CD14-positive monocyte (primary cell): ENCODE results near the gene GLB1L2. TPM values are rescaled to one million over a fixed set of nuclear protein-coding genes. Genes with fewer than 3 reads are reported as not detected.
A peak's percentile ranks its signal among the peaks of the same experiment; 100 is the strongest.

Experiments used
- DNase-seq, 3 donors: peaks; one replicate each; pipeline ENCODE4 v3.0.0-alpha.2; 2011 to 2022
- H2AFZ ChIP-seq: 2 replicates; pipeline ENCODE4 v1.6.0; 2012; ENCODE audit warnings: mild to moderate bottlenecking, low read depth, low read length, inconsistent platforms; ENCODE audit not compliant: insufficient read depth, poor library complexity, severe bottlenecking
- H3K27ac ChIP-seq, 2 donors: 1 replicate in 1 of 2; 2 replicates in 1 of 2; pipeline ENCODE4 v1.5.1; 2012 to 2013; ENCODE audit warnings: low read length in 2 of 2, control low read depth in 1 of 2, inconsistent platforms in 1 of 2, low read depth in 1 of 2, mild to moderate bottlenecking in 1 of 2
- H3K27me3 ChIP-seq, 2 donors: one replicate each; pipeline versions ENCODE4 v1.6.0 to v1.6.1; 2011 to 2013; ENCODE audit warnings: low read length in 2 of 2; ENCODE audit not compliant: control insufficient read depth in 2 of 2, insufficient read depth in 2 of 2
- H3K36me3 ChIP-seq, 2 donors: replicated peaks in 1 of 2; 1 replicate in 1 of 2; 2 replicates in 1 of 2; pipeline versions ENCODE4 v1.5.1 to v1.6.1; 2012 to 2013; ENCODE audit warnings: low read length in 2 of 2, control low read depth in 1 of 2, inconsistent platforms in 1 of 2, mild to moderate bottlenecking in 1 of 2; ENCODE audit not compliant: insufficient read depth in 2 of 2, control insufficient read depth in 1 of 2
- H3K4me1 ChIP-seq, 2 donors: 1 replicate in 1 of 2; 2 replicates in 1 of 2; pipeline versions ENCODE4 v1.5.1 to v1.6.1; 2012 to 2013; ENCODE audit warnings: low read length in 2 of 2, control low read depth in 1 of 2, inconsistent platforms in 1 of 2, mild to moderate bottlenecking in 1 of 2, moderate library complexity in 1 of 2; ENCODE audit not compliant: insufficient read depth in 2 of 2, control insufficient read depth in 1 of 2
- H3K4me2 ChIP-seq: replicated peaks from 2 replicates; pipeline ENCODE3; 2012; ENCODE audit warnings: low read length, moderate library complexity, mild to moderate bottlenecking; ENCODE audit not compliant: poor library complexity, severe bottlenecking; ENCODE audit errors: extremely low read depth
- H3K4me3 ChIP-seq, 3 experiments: fragments of 200-600 bp in 1 of 3; sonication (generic) in 1 of 3; replicated peaks in 1 of 3; 1 replicate in 2 of 3; 2 replicates in 1 of 3; pipeline ENCODE4 v1.5.1; 2011 to 2013; ENCODE audit warnings: low read length in 3 of 3, mild to moderate bottlenecking in 3 of 3, control low read depth in 2 of 3, low read depth in 2 of 3, inconsistent platforms in 1 of 3, moderate library complexity in 1 of 3
- H3K79me2 ChIP-seq: 2 replicates; pipeline ENCODE4 v1.6.0; 2012; ENCODE audit warnings: mild to moderate bottlenecking, control low read depth, inconsistent platforms, low read length, moderate library complexity; ENCODE audit not compliant: insufficient read depth
- H3K9ac ChIP-seq: 2 replicates; pipeline ENCODE4 v1.6.0; 2017; ENCODE audit warnings: low read length, mild to moderate bottlenecking; ENCODE audit not compliant: insufficient read depth, poor library complexity, severe bottlenecking
- H3K9me3 ChIP-seq, 2 donors: replicated peaks in 1 of 2; 1 replicate in 1 of 2; 2 replicates in 1 of 2; pipeline versions ENCODE4 v1.5.1 to v1.6.1; 2012 to 2013; ENCODE audit warnings: low read length in 2 of 2, control low read depth in 1 of 2; ENCODE audit not compliant: control insufficient read depth in 1 of 2, insufficient read depth in 1 of 2
- H4K20me1 ChIP-seq: 2 replicates; pipeline ENCODE4 v1.6.0; 2012; ENCODE audit warnings: mild to moderate bottlenecking, low read length, control low read depth, moderate library complexity; ENCODE audit not compliant: insufficient read depth
- H3K27ac Mint-ChIP-seq, 7 donors: one replicate each; pipeline ENCODE4 v1.8.0; 2020; ENCODE audit warnings: mild to moderate bottlenecking in 7 of 7, mixed read lengths in 7 of 7, moderate library complexity in 6 of 7, inconsistent platforms in 2 of 7
- H3K27me3 Mint-ChIP-seq, 3 donors: one replicate each; pipeline ENCODE4 v1.8.0; 2021 to 2022; ENCODE audit warnings: low read depth in 3 of 3, mild to moderate bottlenecking in 3 of 3, mixed read lengths in 3 of 3, moderate library complexity in 3 of 3, inconsistent platforms in 1 of 3
- H3K36me3 Mint-ChIP-seq, 2 donors: one replicate each; pipeline ENCODE4 v1.8.0; 2020; ENCODE audit warnings: mixed read lengths in 2 of 2, inconsistent platforms in 1 of 2, mild to moderate bottlenecking in 1 of 2
- H3K4me1 Mint-ChIP-seq: one replicate; pipeline ENCODE4 v1.8.0; 2020; ENCODE audit warnings: mild to moderate bottlenecking, mixed read lengths
- H3K4me3 Mint-ChIP-seq, 2 donors: one replicate each; pipeline ENCODE4 v1.8.0; 2020; ENCODE audit warnings: mild to moderate bottlenecking in 2 of 2, mixed read lengths in 2 of 2, moderate library complexity in 1 of 2
- H3K9me3 Mint-ChIP-seq, 7 donors: one replicate each; pipeline ENCODE4 v1.8.0; 2020 to 2022; ENCODE audit warnings: mixed read lengths in 7 of 7, mild to moderate bottlenecking in 6 of 7, moderate library complexity in 6 of 7, inconsistent platforms in 2 of 7
- CTCF ChIP-seq: fragments of 200-600 bp; IDR thresholded peaks from one replicate; pipeline ENCODE4 v1.8.0; 2022; ENCODE audit warnings: antibody characterized with exemption, mild to moderate bottlenecking
- WGBS: methylation state at CpG from one replicate; pipeline ENCODE4 v1.1.5; 2013; ENCODE audit warnings: missing lambda C conversion rate; ENCODE audit not compliant: insufficient coverage; 5-methylcytosine and 5-hydroxymethylcytosine counted together
- intact Hi-C, 2 donors: fragments of 100-400 bp; cut with micrococcal nuclease; formaldehyde crosslinking; loops; one replicate each; pipeline versions ENCODE4 v1.15.0 to v1.15.1; 2023
- polyA plus RNA-seq, 3 donors: library from polyadenylated mRNA; depleted of rRNA in 1 of 3; unstranded in 2 of 3; stranded (reverse) in 1 of 3; fragments of 300-500 nt in 2 of 3; fragments of >200 nt in 1 of 3; fragmentation: Illumina TruSeq in 2 of 3; gene quantifications; 1 replicate in 2 of 3; 2 replicates in 1 of 3; pipeline ENCODE4 v1.2.3, GENCODE V29; 2012 to 2021

The GLB1L2 gene
- polyA plus RNA-seq, 3 donors, result not detected

DNA sequence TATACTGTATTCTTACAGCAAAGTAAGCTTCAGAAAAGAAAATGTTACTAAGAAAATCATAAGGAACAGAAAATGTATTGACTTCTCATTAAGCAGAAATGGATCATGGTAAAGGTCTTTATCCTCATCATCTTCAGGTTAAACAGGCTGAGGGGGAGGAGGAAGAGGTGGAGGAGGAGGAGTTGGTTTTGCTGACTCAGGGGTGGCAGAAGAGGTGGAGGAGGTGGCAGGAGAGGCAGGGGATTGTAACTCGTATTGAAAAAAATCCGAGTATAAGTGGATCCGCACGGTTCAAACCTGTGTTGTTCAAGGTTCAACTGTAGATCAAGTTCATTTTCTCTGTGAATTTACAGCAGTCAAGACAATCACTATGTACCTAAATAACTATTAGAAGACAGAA is 42.6 kb upstream of the GLB1L2 start:
- Histone ChIP-seq H2AFZ (no peak overlapping the region), H3K4me3 (no peak overlapping the region), H3K4me1 (no peaks in the 10 kb centered on the region), H3K4me2 (no peak overlapping the region), H3K9ac (no peak overlapping the region), H4K20me1 (no peaks in the 10 kb centered on the region), H3K27me3 (peaks cover 0 to 2% of the 10 kb centered on the region in 2 donors), H3K9me3 (no peaks in the 10 kb centered on the region), H3K27ac (no peak overlapping the region), H3K79me2 (no peaks in the 10 kb centered on the region), H3K36me3 (no peaks in the 10 kb centered on the region)
- Mint-ChIP-seq H3K27ac (peak overlapping the region in 1 of 7 donors; percentile 52), H3K9me3 (peaks cover 0 to 4% (median 0%) of the 10 kb centered on the region in 7 donors), H3K4me1 (no peaks in the 10 kb centered on the region), H3K4me3 (no peak overlapping the region), H3K27me3 (peaks cover 12 to 34% (median 16%) of the 10 kb centered on the region in 3 donors), H3K36me3 (no peaks in the 10 kb centered on the region)
- no peak for DNase-seq
- TF ChIP-seq CTCF, result no peak
- 90% methylated on average over 4 of the region's 4 CpGs for WGBS
- intact Hi-C loops, result no loop called here

GRCh38 chr11:134289789-134290188 is 42.0 kb upstream of the GLB1L2 start:
- Mint-ChIP-seq H3K36me3 (no peaks in the 10 kb centered on the region), H3K4me1 (no peaks in the 10 kb centered on the region), H3K9me3 (peaks cover 0 to 4% (median 0%) of the 10 kb centered on the region in 7 donors), H3K27ac (no peak overlapping the region), H3K27me3 (peaks cover 9 to 30% (median 16%) of the 10 kb centered on the region in 3 donors), H3K4me3 (peak overlapping the region in 1 of 2 donors; percentile 5)
- H3K27me3 ChIP-seq, result peaks cover 0 to 2% of the 10 kb centered on the region in 2 donors
- no peak for TF ChIP-seq CTCF
- H4K20me1 ChIP-seq, result no peaks in the 10 kb centered on the region
- no peak for DNase-seq
- H2AFZ ChIP-seq, result no peak overlapping the region
- intact Hi-C loops, result no loop called here
- 76% methylated on average over 11 of the region's 12 CpGs for WGBS
- no peaks in the 10 kb centered on the region for H3K4me1 ChIP-seq
- H3K4me3 ChIP-seq, result no peak overlapping the region
- no peak overlapping the region for H3K4me2 ChIP-seq
- no peaks in the 10 kb centered on the region for H3K79me2 ChIP-seq
- no peaks in the 10 kb centered on the region for H3K9me3 ChIP-seq
- no peak overlapping the region for H3K9ac ChIP-seq
- no peaks in the 10 kb centered on the region for H3K36me3 ChIP-seq
- no peak overlapping the region for H3K27ac ChIP-seq
